Muscle layer of colon (tissue), 2 donors: ENCODE data around the gene HSPA12A.

Source experiments
- H3K27ac ChIP-seq: one replicate; pipeline ENCODE4 v1.7.0; 2013; ENCODE audit warnings: low read depth, mild to moderate bottlenecking, low read length, moderate library complexity
- H3K27me3 ChIP-seq, 2 donors: one replicate each; pipeline ENCODE4 v1.7.0; 2013; ENCODE audit warnings: low read length in 2 of 2, mild to moderate bottlenecking in 2 of 2; ENCODE audit not compliant: insufficient read depth in 2 of 2, control insufficient read depth in 1 of 2
- H3K36me3 ChIP-seq: one replicate; pipeline ENCODE4 v1.7.0; 2013; ENCODE audit warnings: mild to moderate bottlenecking, low read length; ENCODE audit not compliant: insufficient read depth
- H3K4me1 ChIP-seq: one replicate; pipeline ENCODE4 v1.7.0; 2013; ENCODE audit warnings: mild to moderate bottlenecking, low read length; ENCODE audit not compliant: insufficient read depth
- H3K4me3 ChIP-seq, 2 donors: one replicate each; pipeline ENCODE4 v1.7.0; 2013; ENCODE audit warnings: low read length in 2 of 2, low read depth in 1 of 2, mild to moderate bottlenecking in 1 of 2, moderate library complexity in 1 of 2
- H3K9ac ChIP-seq: one replicate; pipeline ENCODE4 v1.7.0; 2013; ENCODE audit warnings: low read length
- H3K9me3 ChIP-seq: one replicate; pipeline ENCODE4 v1.7.0; 2013; ENCODE audit warnings: mild to moderate bottlenecking, low read length
- donor health status: abdominal sarcoma.
- donor health status: Adenocarcinoma of cecum.

Gene HSPA12A

GRCh38 chr10:116696919-116697318, 45.4 kb downstream of the HSPA12A start:
- Histone ChIP-seq H3K36me3 (no peaks in the 10 kb centered on the region), H3K9me3 (no peaks in the 10 kb centered on the region), H3K4me3 (no peak overlapping the region), H3K27me3 (no peaks in the 10 kb centered on the region), H3K27ac (no peak overlapping the region), H3K4me1 (peaks cover 4% of the 10 kb centered on the region), H3K9ac (no peak overlapping the region)

- peaks cover 18% of the 10 kb centered on the region for H3K4me1 ChIP-seq
- H3K27me3 ChIP-seq, result no peaks in the 10 kb centered on the region
- H3K9ac ChIP-seq, result no peak overlapping the region
- no peak overlapping the region for H3K4me3 ChIP-seq
- H3K36me3 ChIP-seq, result no peaks in the 10 kb centered on the region
- no peak overlapping the region for H3K27ac ChIP-seq
- no peaks in the 10 kb centered on the region for H3K9me3 ChIP-seq
Measured at GRCh38 chr10:116694927-116695268, 47.5 kb downstream of the HSPA12A start.

- Histone ChIP-seq H3K36me3 (no peaks in the 10 kb centered on the region), H3K27me3 (no peaks in the 10 kb centered on the region), H3K4me1 (peaks cover 23% of the 10 kb centered on the region), H3K9ac (no peak overlapping the region), H3K9me3 (no peaks in the 10 kb centered on the region), H3K27ac (no peak overlapping the region), H3K4me3 (no peak overlapping the region)
Measured at GRCh38 chr10:116694243-116694926, 48.0 kb downstream of the HSPA12A start.

- Histone ChIP-seq H3K4me1 (peaks cover 36% of the 10 kb centered on the region), H3K36me3 (no peaks in the 10 kb centered on the region), H3K9ac (no peak overlapping the region), H3K27me3 (no peaks in the 10 kb centered on the region), H3K27ac (no peak overlapping the region), H3K4me3 (no peak overlapping the region), H3K9me3 (no peaks in the 10 kb centered on the region)
Measured at GRCh38 chr10:116692225-116692624, 50.1 kb downstream of the HSPA12A start.

GRCh38 chr10:116691635-116692034, 50.7 kb downstream of the HSPA12A start:
- H3K4me1 ChIP-seq, result peaks cover 36% of the 10 kb centered on the region
- no peaks in the 10 kb centered on the region for H3K36me3 ChIP-seq
- no peak overlapping the region for H3K9ac ChIP-seq
- no peak overlapping the region for H3K27ac ChIP-seq
- no peak overlapping the region for H3K4me3 ChIP-seq
- no peaks in the 10 kb centered on the region for H3K9me3 ChIP-seq
- H3K27me3 ChIP-seq, result no peaks in the 10 kb centered on the region

- no peaks in the 10 kb centered on the region for H3K9me3 ChIP-seq
- no peaks in the 10 kb centered on the region for H3K27me3 ChIP-seq
- no peak overlapping the region for H3K4me3 ChIP-seq
- no peak overlapping the region for H3K9ac ChIP-seq
- H3K36me3 ChIP-seq, result no peaks in the 10 kb centered on the region
- peaks cover 36% of the 10 kb centered on the region for H3K4me1 ChIP-seq
- H3K27ac ChIP-seq, result no peak overlapping the region
Measured at GRCh38 chr10:116690356-116691322, 51.7 kb downstream of the HSPA12A start.

- Histone ChIP-seq H3K27ac (no peak overlapping the region), H3K4me1 (peaks cover 36% of the 10 kb centered on the region), H3K4me3 (no peak overlapping the region), H3K9ac (no peak overlapping the region), H3K36me3 (no peaks in the 10 kb centered on the region), H3K9me3 (no peaks in the 10 kb centered on the region), H3K27me3 (no peaks in the 10 kb centered on the region)
Measured at GRCh38 chr10:116689744-116690143, 52.6 kb downstream of the HSPA12A start.

- Histone ChIP-seq H3K27ac (no peak overlapping the region), H3K4me1 (peaks cover 36% of the 10 kb centered on the region), H3K27me3 (no peaks in the 10 kb centered on the region), H3K36me3 (no peaks in the 10 kb centered on the region), H3K9ac (no peak overlapping the region), H3K4me3 (peak overlapping the region in 1 of 2 donors; percentile 10), H3K9me3 (no peaks in the 10 kb centered on the region)
Measured at GRCh38 chr10:116688741-116689495, 53.4 kb downstream of the HSPA12A start.

GRCh38 chr10:116688241-116688711, 54.1 kb downstream of the HSPA12A start:
- no peaks in the 10 kb centered on the region for H3K36me3 ChIP-seq
- no peak overlapping the region for H3K27ac ChIP-seq
- H3K9ac ChIP-seq, result no peak overlapping the region
- H3K4me1 ChIP-seq, result peaks cover 36% of the 10 kb centered on the region
- H3K9me3 ChIP-seq, result no peaks in the 10 kb centered on the region
- H3K27me3 ChIP-seq, result no peaks in the 10 kb centered on the region
- peak overlapping the region in 1 of 2 donors; percentile 10 for H3K4me3 ChIP-seq

GRCh38 chr10:116687633-116688032, 54.7 kb downstream of the HSPA12A start:
- Histone ChIP-seq H3K27me3 (no peaks in the 10 kb centered on the region), H3K27ac (no peak overlapping the region)

GRCh38 chr10:116686632-116687031, 55.7 kb downstream of the HSPA12A start:
- H3K4me1 ChIP-seq, result peaks cover 29% of the 10 kb centered on the region
- no peak overlapping the region for H3K27ac ChIP-seq
- no peaks in the 10 kb centered on the region for H3K27me3 ChIP-seq
- H3K9ac ChIP-seq, result no peak overlapping the region
- H3K36me3 ChIP-seq, result no peaks in the 10 kb centered on the region
- no peak overlapping the region for H3K4me3 ChIP-seq
- no peaks in the 10 kb centered on the region for H3K9me3 ChIP-seq

More at GRCh38 chr10:116687633-116688032, 54.7 kb downstream of the HSPA12A start:
- no peaks in the 10 kb centered on the region for H3K9me3 ChIP-seq
- H3K36me3 ChIP-seq, result no peaks in the 10 kb centered on the region
- H3K4me1 ChIP-seq, result peaks cover 36% of the 10 kb centered on the region
- H3K4me3 ChIP-seq, result no peak overlapping the region
- no peak overlapping the region for H3K9ac ChIP-seq
